Muscle of leg (tissue), 11 donors: ENCODE results near the gene KCNQ1OT1. TPM values are rescaled to one million over a fixed set of nuclear protein-coding genes. Genes with fewer than 3 reads are reported as not detected.

Source experiments
- DNase-seq: peaks from one replicate; pipeline ENCODE4 v3.0.0; 2013
- H3K27ac ChIP-seq: one replicate; pipeline ENCODE4 v1.5.1; 2013; ENCODE audit warnings: mild to moderate bottlenecking, low read length, control low read depth
- H3K27me3 ChIP-seq: one replicate; pipeline ENCODE4 v1.6.1; 2013; ENCODE audit warnings: low read length; ENCODE audit not compliant: control insufficient read depth, insufficient read depth
- H3K36me3 ChIP-seq: one replicate; pipeline ENCODE4 v1.6.1; 2013; ENCODE audit warnings: low read length; ENCODE audit not compliant: control insufficient read depth, insufficient read depth
- H3K4me1 ChIP-seq: one replicate; pipeline ENCODE4 v1.6.1; 2013; ENCODE audit warnings: low read length; ENCODE audit not compliant: control insufficient read depth, insufficient read depth
- H3K4me3 ChIP-seq: one replicate; pipeline ENCODE4 v1.5.1; 2013; ENCODE audit warnings: low read length, control low read depth
- H3K9me3 ChIP-seq: replicated peaks from 2 replicates; pipeline ENCODE4 v1.6.1; 2013; ENCODE audit warnings: low read depth, low read length; ENCODE audit not compliant: control insufficient read depth
- whole genome bisulfite sequencing: methylation state at CpG from one replicate; pipeline ENCODE4 v1.1.5; 2013; ENCODE audit warnings: missing lambda C conversion rate; ENCODE audit not compliant: insufficient coverage; 5-methylcytosine and 5-hydroxymethylcytosine counted together
- polyA plus RNA-seq, 8 donors: library from polyadenylated mRNA; unstranded; fragments of 120-200 nt; gene quantifications; one replicate each; pipeline versions ENCODE4 v1.2.1 to v1.2.3, GENCODE V29; 2013; ENCODE audit warnings: inconsistent platforms in 1 of 8, low replicate concordance in 1 of 8; ENCODE audit not compliant: insufficient read length in 8 of 8, insufficient read depth in 1 of 8
- total RNA-seq: library from RNA; stranded (reverse); fragments of 120-200 nt; gene quantifications from one replicate; pipeline ENCODE4 v1.2.4, GENCODE V29; 2013

The KCNQ1OT1 gene
- total and polyA plus RNA-seq, 9 donors = 0.45 to 10.8 (median 1.00) TPM

GRCh38 chr11:2588809-2589537 lies 110.8 kb downstream of the KCNQ1OT1 start:
- Histone ChIP-seq H3K36me3 (no peaks in the 10 kb centered on the region), H3K27ac (no peak overlapping the region), H3K9me3 (peaks cover 4% of the 10 kb centered on the region), H3K4me3 (no peak overlapping the region), H3K27me3 (peaks cover 2% of the 10 kb centered on the region), H3K4me1 (peaks cover 6% of the 10 kb centered on the region)
- 72% methylated on average over 26 of the region's 29 CpGs for WGBS
- no peak for DNase-seq

- Histone ChIP-seq H3K4me1 (peaks cover 6% of the 10 kb centered on the region), H3K27ac (no peak overlapping the region), H3K36me3 (no peaks in the 10 kb centered on the region), H3K9me3 (no peaks in the 10 kb centered on the region), H3K4me3 (no peak overlapping the region), H3K27me3 (peaks cover 2% of the 10 kb centered on the region)
- DNase-seq = no peak
- 78% methylated on average over 25 of the region's 25 CpGs for WGBS
These were observed 111.6 kb downstream of the KCNQ1OT1 start for GRCh38 chr11:2587976-2588748.

- 92% methylated on average over 17 of the region's 20 CpGs for WGBS
- Histone ChIP-seq H3K4me1 (peaks cover 14% of the 10 kb centered on the region), H3K27ac (no peak overlapping the region), H3K36me3 (no peaks in the 10 kb centered on the region), H3K4me3 (no peak overlapping the region), H3K27me3 (peaks cover 2% of the 10 kb centered on the region), H3K9me3 (no peaks in the 10 kb centered on the region)
- DNase-seq = no peak
These were observed 112.5 kb downstream of the KCNQ1OT1 start for GRCh38 chr11:2587132-2587930.

GRCh38 chr11:2586793-2587131 lies 113.0 kb downstream of the KCNQ1OT1 start:
- Histone ChIP-seq H3K9me3 (no peaks in the 10 kb centered on the region), H3K27ac (no peak overlapping the region), H3K27me3 (peaks cover 2% of the 10 kb centered on the region), H3K4me3 (no peak overlapping the region), H3K36me3 (no peaks in the 10 kb centered on the region), H3K4me1 (peaks cover 16% of the 10 kb centered on the region)
- no peak for DNase-seq
- 84% methylated on average over 5 of the region's 5 CpGs for WGBS

GRCh38 chr11:2586087-2586792 lies 113.6 kb downstream of the KCNQ1OT1 start:
- H3K27ac ChIP-seq = no peak overlapping the region
- H3K4me3 ChIP-seq = no peak overlapping the region
- H3K36me3 ChIP-seq = no peaks in the 10 kb centered on the region
- peaks cover 2% of the 10 kb centered on the region for H3K27me3 ChIP-seq
- H3K9me3 ChIP-seq = no peaks in the 10 kb centered on the region
- H3K4me1 ChIP-seq = peaks cover 16% of the 10 kb centered on the region
- 57% methylated on average over 18 of the region's 18 CpGs for WGBS
- no peak for DNase-seq

- 82% methylated on average over 4 of the region's 6 CpGs for WGBS
- peaks cover 16% of the 10 kb centered on the region for H3K4me1 ChIP-seq
- H3K4me3 ChIP-seq = no peak overlapping the region
- H3K36me3 ChIP-seq = no peaks in the 10 kb centered on the region
- H3K9me3 ChIP-seq = no peaks in the 10 kb centered on the region
- no peak for DNase-seq
- H3K27me3 ChIP-seq = peaks cover 2% of the 10 kb centered on the region
- H3K27ac ChIP-seq = no peak overlapping the region
These were observed 114.2 kb downstream of the KCNQ1OT1 start for GRCh38 chr11:2585566-2586086.

- no peaks in the 10 kb centered on the region for H3K9me3 ChIP-seq
- WGBS = 88% methylated on average over 17 of the region's 18 CpGs
- H3K27ac ChIP-seq = no peak overlapping the region
- peaks cover 20% of the 10 kb centered on the region for H3K4me1 ChIP-seq
- H3K4me3 ChIP-seq = no peak overlapping the region
- no peak for DNase-seq
- peaks cover 2% of the 10 kb centered on the region for H3K27me3 ChIP-seq
- no peaks in the 10 kb centered on the region for H3K36me3 ChIP-seq
These were observed 114.8 kb downstream of the KCNQ1OT1 start for GRCh38 chr11:2584812-2585565.

- H3K4me1 ChIP-seq = peaks cover 24% of the 10 kb centered on the region
- H3K4me3 ChIP-seq = no peak overlapping the region
- H3K9me3 ChIP-seq = no peaks in the 10 kb centered on the region
- H3K36me3 ChIP-seq = no peaks in the 10 kb centered on the region
- H3K27ac ChIP-seq = no peak overlapping the region
- DNase-seq = no peak
- H3K27me3 ChIP-seq = peaks cover 2% of the 10 kb centered on the region
- WGBS = 60% methylated on average over 4 of the region's 4 CpGs
These were observed 115.4 kb downstream of the KCNQ1OT1 start for GRCh38 chr11:2584434-2584811.

- peaks cover 29% of the 10 kb centered on the region for H3K4me1 ChIP-seq
- no peak overlapping the region for H3K27ac ChIP-seq
- no peaks in the 10 kb centered on the region for H3K9me3 ChIP-seq
- H3K4me3 ChIP-seq = no peak overlapping the region
- H3K36me3 ChIP-seq = no peaks in the 10 kb centered on the region
- no peak for DNase-seq
- 87% methylated on average over 4 of the region's 6 CpGs for WGBS
- H3K27me3 ChIP-seq = peaks cover 2% of the 10 kb centered on the region
These were observed 116.2 kb downstream of the KCNQ1OT1 start for GRCh38 chr11:2583605-2583958.
